Measurements from ENCODE around the gene U2SURP. TPM values are rescaled to one million over a fixed set of nuclear protein-coding genes. Genes with fewer than 3 reads are reported as not detected.
"Not testable (repeated sequence)": the region's sequence is repeated elsewhere in the genome, so short reads cannot be mapped to it uniquely, and the experiment has no call there.

Gene U2SURP
- total and polyA plus RNA-seq, 4 donors: 74.0 to 121 (median 104) TPM

DNA sequence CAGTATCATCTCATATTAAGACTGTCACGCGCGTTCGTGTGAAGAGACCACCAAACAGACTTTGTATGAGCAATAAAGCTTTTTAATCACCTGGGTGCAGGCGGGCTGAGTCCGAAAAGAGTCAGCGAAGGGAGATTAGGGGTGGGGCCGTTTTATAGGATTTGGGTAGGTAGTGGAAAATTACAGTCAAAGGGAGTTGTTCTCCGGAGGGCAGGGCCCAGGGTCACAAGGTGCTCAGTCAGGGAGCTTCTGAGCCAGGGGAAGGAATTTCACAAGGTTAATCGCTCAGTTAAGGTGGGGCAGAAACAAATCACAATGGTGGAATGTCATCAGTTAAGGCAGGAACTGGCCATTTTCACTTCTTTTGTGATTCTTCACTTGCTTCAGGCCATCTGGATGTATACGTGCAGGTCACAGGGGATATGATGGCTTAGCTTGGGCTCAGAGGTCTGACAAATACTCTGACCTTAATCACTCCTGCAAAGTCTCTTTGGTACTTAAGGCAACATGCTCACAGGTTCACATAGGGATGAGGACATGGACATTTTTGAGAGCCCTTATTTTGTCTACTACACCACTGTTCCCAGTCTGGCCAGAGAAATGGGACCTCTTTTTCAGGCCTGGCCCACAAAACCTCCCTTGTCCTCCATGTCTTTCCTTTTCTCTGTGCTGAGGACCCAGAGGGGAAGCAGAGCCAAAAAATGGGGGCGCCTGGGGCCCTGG, 71.1 kb downstream of the U2SURP start:
- H3K36me3 ChIP-seq (ENCODE audit: control insufficient read depth, insufficient read depth, low read length); H3K4me3 ChIP-seq (ENCODE audit: low read depth, low read length); DNase-seq (ENCODE audit: low read depth in 4 of 6, low spot score in 6 of 6); H3K27ac ChIP-seq (ENCODE audit: low read depth, low read length); H3K27me3 ChIP-seq (ENCODE audit: control insufficient read depth, insufficient read depth, low read length); H3K4me1 ChIP-seq (ENCODE audit: control insufficient read depth, insufficient read depth, low read length); H3K9me3 ChIP-seq (ENCODE audit: control insufficient read depth, insufficient read depth, low read length): not testable (repeated sequence)
- 99% methylated on average over 9 of the region's 12 CpGs for WGBS (ENCODE audit: insufficient coverage)

DNA sequence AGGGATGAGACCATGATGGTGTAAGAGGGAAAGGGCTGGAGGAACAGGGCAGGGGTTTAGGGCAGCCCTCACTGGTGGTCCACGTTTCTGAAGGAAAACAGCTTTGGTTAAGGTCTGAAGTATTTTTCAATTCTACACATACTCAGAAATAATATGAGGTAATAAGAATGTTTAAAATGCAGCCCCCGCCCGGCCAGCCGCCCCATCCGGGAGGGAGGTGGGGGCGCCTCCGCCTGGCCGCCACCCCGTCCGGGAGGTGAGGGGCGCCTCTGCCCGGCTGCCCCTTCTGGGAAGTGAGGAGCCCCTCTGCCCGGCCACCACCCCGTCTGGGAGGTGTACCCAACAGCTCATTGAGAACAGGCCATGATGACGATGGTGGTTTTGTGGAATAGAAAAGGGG, 72.2 kb downstream of the U2SURP start:
- H3K36me3 ChIP-seq (ENCODE audit: control insufficient read depth, insufficient read depth, low read length); DNase-seq (ENCODE audit: low read depth in 4 of 6, low spot score in 6 of 6); H3K27ac ChIP-seq (ENCODE audit: low read depth, low read length); H3K27me3 ChIP-seq (ENCODE audit: control insufficient read depth, insufficient read depth, low read length); H3K4me3 ChIP-seq (ENCODE audit: low read depth, low read length); H3K9me3 ChIP-seq (ENCODE audit: control insufficient read depth, insufficient read depth, low read length); H3K4me1 ChIP-seq (ENCODE audit: control insufficient read depth, insufficient read depth, low read length): not testable (repeated sequence)
- WGBS (ENCODE audit: insufficient coverage): 100% methylated on average over 1 of the region's 15 CpGs

DNA sequence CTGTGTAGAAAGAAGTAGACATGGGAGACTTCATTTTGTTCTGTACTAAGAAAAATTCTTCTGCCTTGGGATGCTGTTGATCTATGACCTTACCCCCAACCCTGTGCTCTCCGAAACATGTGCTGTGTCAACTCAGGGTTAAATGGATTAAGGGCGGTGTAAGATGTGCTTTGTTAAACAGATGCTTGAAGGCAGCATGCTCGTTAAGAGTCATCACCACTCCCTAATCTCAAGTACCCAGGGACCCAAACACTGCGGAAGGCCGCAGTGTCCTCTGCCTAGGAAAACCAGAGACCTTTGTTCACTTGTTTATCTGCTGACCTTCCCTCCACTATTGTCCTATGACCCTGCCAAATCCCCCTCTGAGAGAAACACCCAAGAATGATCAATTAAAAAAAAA, 72.6 kb downstream of the U2SURP start:
- not testable (repeated sequence) for H3K9me3 ChIP-seq (ENCODE audit: control insufficient read depth, insufficient read depth, low read length); H3K27ac ChIP-seq (ENCODE audit: low read depth, low read length); H3K4me1 ChIP-seq (ENCODE audit: control insufficient read depth, insufficient read depth, low read length); DNase-seq (ENCODE audit: low read depth in 4 of 6, low spot score in 6 of 6); H3K27me3 ChIP-seq (ENCODE audit: control insufficient read depth, insufficient read depth, low read length); H3K36me3 ChIP-seq (ENCODE audit: control insufficient read depth, insufficient read depth, low read length); H3K4me3 ChIP-seq (ENCODE audit: low read depth, low read length)
- no CpG with 5 or more reads among the region's 5 CpGs for WGBS (ENCODE audit: insufficient coverage)

DNA sequence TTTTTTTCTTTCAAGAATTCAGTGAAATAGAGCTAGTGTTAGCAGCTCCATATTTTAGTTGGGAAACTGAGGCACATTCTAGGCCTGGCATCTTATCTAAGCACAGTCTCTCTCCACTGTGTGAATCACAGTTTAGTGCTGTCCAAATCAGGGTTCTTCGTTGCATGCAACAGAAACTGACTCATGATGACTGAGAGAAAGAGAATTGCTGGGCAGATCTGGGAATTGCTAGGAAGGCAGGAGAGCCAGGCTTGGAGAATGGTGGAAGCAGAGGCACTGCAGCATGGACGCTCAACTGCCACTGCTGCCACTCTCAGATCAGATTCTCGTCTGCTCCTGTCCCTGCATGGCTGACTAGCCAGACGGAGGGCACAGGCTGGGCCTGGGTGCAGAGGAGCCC, 77.5 kb downstream of the U2SURP start:
- 84% methylated on average over 3 of the region's 4 CpGs for WGBS (ENCODE audit: insufficient coverage)

DNA sequence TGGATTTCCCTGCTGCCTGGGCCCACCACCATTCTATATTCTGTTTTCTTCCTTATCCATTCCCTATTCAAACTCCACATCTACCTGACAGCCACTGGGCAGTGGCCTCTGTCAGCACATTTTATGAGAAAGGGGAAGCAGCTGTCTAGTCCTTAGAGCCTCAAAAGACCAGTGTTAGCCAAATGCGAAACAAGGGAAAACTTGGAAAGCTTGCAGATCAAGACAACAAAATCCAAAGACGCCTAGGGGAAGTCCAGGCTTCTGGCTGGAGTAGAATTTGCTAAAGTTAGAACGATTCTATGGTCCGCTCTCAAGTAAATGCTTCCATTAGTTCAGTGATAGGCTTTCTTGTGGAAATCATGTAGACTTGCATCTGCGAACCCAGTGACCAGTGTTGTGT, 78.8 kb downstream of the U2SURP start:
- H3K27ac ChIP-seq (ENCODE audit: low read depth, low read length): no peak overlapping the region
- no peaks in the 10 kb centered on the region for H3K9me3 ChIP-seq (ENCODE audit: control insufficient read depth, insufficient read depth, low read length)
- no peaks in the 10 kb centered on the region for H3K4me1 ChIP-seq (ENCODE audit: control insufficient read depth, insufficient read depth, low read length)
- H3K36me3 ChIP-seq (ENCODE audit: control insufficient read depth, insufficient read depth, low read length): no peaks in the 10 kb centered on the region
- H3K4me3 ChIP-seq (ENCODE audit: low read depth, low read length): no peak overlapping the region
- no peak for DNase-seq (ENCODE audit: low read depth in 4 of 6, low spot score in 6 of 6)
- WGBS (ENCODE audit: insufficient coverage): 83% methylated on average over 2 of the region's 5 CpGs
- no peaks in the 10 kb centered on the region for H3K27me3 ChIP-seq (ENCODE audit: control insufficient read depth, insufficient read depth, low read length)

More for the DNA sequence above, 77.5 kb downstream of the U2SURP start:
- no peak overlapping the region for H3K27ac ChIP-seq (ENCODE audit: low read depth, low read length)
- no peaks in the 10 kb centered on the region for H3K4me1 ChIP-seq (ENCODE audit: control insufficient read depth, insufficient read depth, low read length)
- no peaks in the 10 kb centered on the region for H3K36me3 ChIP-seq (ENCODE audit: control insufficient read depth, insufficient read depth, low read length)
- no peaks in the 10 kb centered on the region for H3K9me3 ChIP-seq (ENCODE audit: control insufficient read depth, insufficient read depth, low read length)
- no peak overlapping the region for H3K4me3 ChIP-seq (ENCODE audit: low read depth, low read length)
- no peak for DNase-seq (ENCODE audit: low read depth in 4 of 6, low spot score in 6 of 6)
- no peaks in the 10 kb centered on the region for H3K27me3 ChIP-seq (ENCODE audit: control insufficient read depth, insufficient read depth, low read length)

DNA sequence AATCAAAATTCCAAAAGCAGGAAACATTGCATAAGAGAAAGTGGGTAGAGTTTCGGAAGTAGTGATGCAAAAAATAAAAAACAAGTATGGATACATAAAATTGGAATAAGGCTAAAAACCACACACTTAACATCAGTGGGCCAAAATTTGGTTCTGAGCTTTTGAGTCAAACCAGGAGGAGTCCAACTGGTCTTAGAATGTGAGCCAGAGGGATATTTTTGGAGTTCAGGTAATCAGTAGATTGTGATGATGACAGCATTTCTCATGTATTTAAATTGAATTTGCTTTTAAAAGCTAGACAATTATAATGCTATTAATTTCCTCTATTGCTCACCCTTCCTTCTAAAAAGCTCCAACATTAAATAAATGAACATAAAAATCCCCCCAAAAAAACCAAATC, 80.0 kb downstream of the U2SURP start:
- no CpG with 5 or more reads among the region's 1 CpG for WGBS (ENCODE audit: insufficient coverage)
- no peaks in the 10 kb centered on the region for H3K27me3 ChIP-seq (ENCODE audit: control insufficient read depth, insufficient read depth, low read length)
- H3K36me3 ChIP-seq (ENCODE audit: control insufficient read depth, insufficient read depth, low read length): no peaks in the 10 kb centered on the region
- no peaks in the 10 kb centered on the region for H3K4me1 ChIP-seq (ENCODE audit: control insufficient read depth, insufficient read depth, low read length)
- H3K27ac ChIP-seq (ENCODE audit: low read depth, low read length): no peak overlapping the region
- H3K9me3 ChIP-seq (ENCODE audit: control insufficient read depth, insufficient read depth, low read length): no peaks in the 10 kb centered on the region
- no peak for DNase-seq (ENCODE audit: low read depth in 4 of 6, low spot score in 6 of 6)
- H3K4me3 ChIP-seq (ENCODE audit: low read depth, low read length): no peak overlapping the region

DNA sequence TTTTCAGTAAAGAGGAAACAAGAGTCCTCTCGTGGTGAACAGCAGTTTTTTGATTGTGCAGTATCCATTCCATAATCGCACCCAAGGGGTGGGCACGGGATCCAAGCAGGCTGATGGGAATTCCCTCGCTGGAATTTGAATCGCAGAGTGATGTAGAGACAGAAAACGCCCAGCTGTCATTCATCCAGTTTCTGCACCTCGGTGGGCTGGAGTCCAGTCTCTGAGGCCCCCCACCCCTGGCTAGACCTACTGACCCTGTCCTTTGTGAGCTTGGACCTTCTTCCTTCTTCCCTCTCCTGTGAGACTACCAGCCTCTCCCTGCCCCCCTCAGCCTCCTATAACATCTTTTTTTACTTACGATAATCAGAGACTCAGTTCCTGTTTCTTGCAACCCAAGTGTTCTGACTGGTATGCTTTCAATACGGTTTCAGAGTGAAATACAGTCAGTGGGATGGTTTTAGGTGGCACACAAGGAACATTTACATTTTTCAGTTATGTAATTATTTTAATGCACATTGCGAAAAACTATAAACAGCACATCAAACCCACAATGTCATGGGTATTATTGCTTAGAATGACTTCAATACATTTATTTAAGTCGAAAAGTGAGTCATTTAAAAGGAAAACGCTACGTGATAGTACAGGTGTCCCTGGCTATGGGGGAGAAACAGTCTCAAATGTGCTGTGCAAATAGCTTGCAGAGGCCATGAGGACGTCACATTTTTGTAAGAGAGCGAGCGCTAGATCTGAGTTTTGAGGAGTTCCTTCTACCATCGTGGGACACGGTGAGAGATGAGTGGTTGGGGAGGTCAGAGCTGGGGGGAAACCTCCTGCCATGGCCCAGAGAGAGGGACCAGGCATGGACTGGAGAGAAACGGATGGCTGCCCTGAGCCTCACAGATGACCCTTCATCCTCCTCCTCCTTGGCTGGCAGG, 80.7 kb downstream of the U2SURP start:
- Histone ChIP-seq H3K4me3 (ENCODE audit: low read depth, low read length) (no peak overlapping the region), H3K4me1 (ENCODE audit: control insufficient read depth, insufficient read depth, low read length) (no peaks in the 10 kb centered on the region), H3K27ac (ENCODE audit: low read depth, low read length) (no peak overlapping the region), H3K9me3 (ENCODE audit: control insufficient read depth, insufficient read depth, low read length) (no peaks in the 10 kb centered on the region), H3K27me3 (ENCODE audit: control insufficient read depth, insufficient read depth, low read length) (no peaks in the 10 kb centered on the region), H3K36me3 (ENCODE audit: control insufficient read depth, insufficient read depth, low read length) (no peaks in the 10 kb centered on the region)
- WGBS (ENCODE audit: insufficient coverage): 93% methylated on average over 13 of the region's 19 CpGs
- DNase-seq (ENCODE audit: low read depth in 4 of 6, low spot score in 6 of 6): no peak

DNA sequence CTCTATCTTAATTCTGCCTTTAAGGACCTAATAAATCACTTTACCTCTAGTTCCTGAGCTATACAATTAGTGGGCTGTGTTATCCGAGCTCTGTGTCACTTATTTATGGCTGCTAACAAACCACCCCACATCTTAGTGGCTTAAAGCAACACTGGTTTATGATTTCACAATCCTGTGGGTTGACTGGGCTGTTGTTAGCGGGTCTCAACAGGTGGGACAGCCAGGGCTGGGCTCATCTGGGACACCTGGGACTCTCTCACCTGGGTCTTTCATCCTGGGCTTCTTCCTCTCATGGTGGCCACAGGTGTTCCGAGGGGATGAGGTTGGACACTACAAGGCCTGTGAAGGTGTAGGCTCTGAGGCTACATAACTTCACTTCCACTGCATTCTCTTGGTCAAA, 82.4 kb downstream of the U2SURP start:
- DNase-seq (ENCODE audit: low read depth in 4 of 6, low spot score in 6 of 6): no peak
- Histone ChIP-seq H3K36me3 (ENCODE audit: control insufficient read depth, insufficient read depth, low read length) (no peaks in the 10 kb centered on the region), H3K27me3 (ENCODE audit: control insufficient read depth, insufficient read depth, low read length) (no peaks in the 10 kb centered on the region), H3K27ac (ENCODE audit: low read depth, low read length) (no peak overlapping the region), H3K9me3 (ENCODE audit: control insufficient read depth, insufficient read depth, low read length) (no peaks in the 10 kb centered on the region), H3K4me1 (ENCODE audit: control insufficient read depth, insufficient read depth, low read length) (no peaks in the 10 kb centered on the region), H3K4me3 (ENCODE audit: low read depth, low read length) (no peak overlapping the region)
- WGBS (ENCODE audit: insufficient coverage): 100% methylated on average over 1 of the region's 3 CpGs

DNA sequence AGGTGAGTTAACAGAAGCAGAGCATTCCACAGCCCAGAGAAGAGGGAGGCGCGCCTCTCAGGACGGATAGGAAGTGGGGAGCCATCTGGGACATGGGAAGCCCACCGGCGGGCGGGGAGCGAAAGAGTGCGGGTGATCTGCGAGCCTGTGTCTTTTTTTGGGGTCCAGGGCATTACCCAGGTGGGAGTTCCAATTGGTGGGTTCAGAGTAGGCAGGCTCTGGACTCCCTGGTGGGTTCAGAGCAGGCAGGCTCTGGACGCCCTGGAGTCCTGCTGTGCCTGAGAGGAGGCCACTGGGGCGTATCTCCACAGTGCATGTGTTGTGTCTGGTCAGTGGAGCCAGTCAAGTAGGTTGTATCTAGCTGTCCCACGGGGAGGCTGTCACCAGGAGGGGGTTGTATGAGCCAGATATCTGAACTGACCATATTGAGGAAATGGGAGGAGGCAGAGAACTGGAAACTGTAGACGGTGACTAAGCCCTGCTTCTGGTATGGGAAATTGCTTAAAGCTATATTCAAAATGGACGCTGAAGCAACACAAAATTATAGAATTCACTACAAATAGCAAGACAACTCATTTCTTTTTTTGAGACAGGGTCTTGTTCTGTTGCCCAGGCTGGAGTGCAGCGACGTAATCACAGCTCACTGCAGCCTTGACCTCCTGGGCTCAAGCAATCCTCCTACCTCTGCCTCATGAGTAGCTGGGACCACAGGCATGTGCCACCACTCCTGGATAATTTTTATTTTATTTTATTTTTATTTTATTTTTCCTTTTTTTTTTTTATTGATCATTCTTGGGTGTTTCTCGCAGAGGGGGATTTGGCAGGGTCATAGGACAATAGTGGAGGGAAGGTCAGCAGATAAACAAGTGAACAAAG, 83.7 kb downstream of the U2SURP start:
- DNase-seq (ENCODE audit: low read depth in 4 of 6, low spot score in 6 of 6): no peak
- 96% methylated on average over 12 of the region's 17 CpGs for WGBS (ENCODE audit: insufficient coverage)
- Histone ChIP-seq H3K27me3 (ENCODE audit: control insufficient read depth, insufficient read depth, low read length) (no peaks in the 10 kb centered on the region), H3K27ac (ENCODE audit: low read depth, low read length) (no peak overlapping the region), H3K9me3 (ENCODE audit: control insufficient read depth, insufficient read depth, low read length) (no peaks in the 10 kb centered on the region), H3K4me3 (ENCODE audit: low read depth, low read length) (no peak overlapping the region), H3K4me1 (ENCODE audit: control insufficient read depth, insufficient read depth, low read length) (no peaks in the 10 kb centered on the region), H3K36me3 (ENCODE audit: control insufficient read depth, insufficient read depth, low read length) (no peaks in the 10 kb centered on the region)
